ENCODE results near the gene CARM1. TPM values are rescaled to one million over a fixed set of nuclear protein-coding genes. Genes with fewer than 3 reads are reported as not detected.

Gene CARM1
- total RNA-seq, 1 donor from 2014 or later: 86.0 TPM

GRCh38 chr19:10913716-10914340 lies 42.5 kb downstream of the CARM1 start:
- H3K27ac Mint-ChIP-seq: no peak overlapping the region
- no peak for TF ChIP-seq CTCF (IDR thresholded peaks at IDR 0.05; ENCODE audit: unreplicated experiment)
- peaks cover 6% of the 10 kb centered on the region for H3K36me3 Mint-ChIP-seq (ENCODE audit: insufficient read depth)
- no peaks in the 10 kb centered on the region for H3K27me3 Mint-ChIP-seq
- H3K4me1 Mint-ChIP-seq (ENCODE audit: low read depth): no peaks in the 10 kb centered on the region
- H3K4me3 Mint-ChIP-seq (ENCODE audit: low read depth): no peak overlapping the region
- no peak for DNase-seq (ENCODE audit: low spot score, unreplicated experiment)
- H3K9me3 Mint-ChIP-seq (ENCODE audit: low read depth): no peaks in the 10 kb centered on the region

DNA sequence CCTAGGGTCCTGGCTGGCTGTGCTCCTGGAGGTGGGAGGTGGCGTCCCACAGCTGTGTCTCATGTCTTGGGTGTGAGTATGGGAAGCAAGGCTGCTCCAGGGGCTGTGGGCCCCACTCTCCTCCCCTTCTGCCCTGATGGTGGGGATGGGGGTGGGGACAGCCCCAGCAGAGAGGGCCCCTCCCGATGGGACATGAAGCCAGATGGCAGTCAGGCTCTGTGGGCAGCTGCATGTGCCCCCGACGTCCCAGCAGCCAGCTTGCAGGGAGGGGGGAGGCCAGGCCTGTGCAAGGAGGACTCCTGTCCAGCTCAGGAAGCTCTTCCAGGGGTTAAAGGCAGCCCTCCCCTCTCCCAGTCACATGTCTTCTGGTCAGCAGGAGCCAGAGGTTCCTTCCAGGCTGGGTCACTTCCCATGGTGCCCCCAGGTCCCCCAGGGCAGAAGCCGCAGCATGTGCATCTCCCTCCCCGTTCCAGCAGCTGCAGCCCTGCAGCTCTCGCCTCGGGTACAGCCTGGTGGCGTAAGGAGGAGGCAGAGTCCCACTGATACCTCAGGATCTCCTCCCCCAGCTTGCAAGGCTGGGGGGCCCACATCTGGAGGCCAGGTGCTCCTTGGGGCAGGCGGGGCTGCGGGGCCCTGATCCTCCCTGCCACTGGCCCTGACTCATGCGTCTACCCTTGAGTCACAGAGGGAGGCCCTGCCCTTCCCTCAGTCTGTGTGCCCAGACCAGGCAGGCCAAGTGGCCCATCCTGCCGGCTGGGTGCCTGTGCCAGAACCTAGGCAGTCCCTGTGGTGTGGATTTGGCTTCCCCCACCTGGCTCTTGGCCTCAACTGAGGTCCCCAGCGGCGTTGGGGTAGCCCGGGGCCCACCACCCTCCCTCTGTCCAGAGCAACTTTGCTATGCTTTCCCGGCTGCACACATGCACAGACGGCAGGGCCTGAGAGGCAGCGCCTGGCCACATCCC lies 44.1 kb downstream of the CARM1 start:
- no peak for DNase-seq (ENCODE audit: low spot score, unreplicated experiment)
- H3K9me3 Mint-ChIP-seq (ENCODE audit: low read depth): no peaks in the 10 kb centered on the region
- no peak overlapping the region for H3K27ac Mint-ChIP-seq
- H3K4me3 Mint-ChIP-seq (ENCODE audit: low read depth): no peak overlapping the region
- H3K36me3 Mint-ChIP-seq (ENCODE audit: insufficient read depth): peaks cover 7% of the 10 kb centered on the region
- H3K4me1 Mint-ChIP-seq (ENCODE audit: low read depth): no peaks in the 10 kb centered on the region
- TF ChIP-seq CTCF (IDR thresholded peaks at IDR 0.05; ENCODE audit: unreplicated experiment): no peak
- no peaks in the 10 kb centered on the region for H3K27me3 Mint-ChIP-seq

DNA sequence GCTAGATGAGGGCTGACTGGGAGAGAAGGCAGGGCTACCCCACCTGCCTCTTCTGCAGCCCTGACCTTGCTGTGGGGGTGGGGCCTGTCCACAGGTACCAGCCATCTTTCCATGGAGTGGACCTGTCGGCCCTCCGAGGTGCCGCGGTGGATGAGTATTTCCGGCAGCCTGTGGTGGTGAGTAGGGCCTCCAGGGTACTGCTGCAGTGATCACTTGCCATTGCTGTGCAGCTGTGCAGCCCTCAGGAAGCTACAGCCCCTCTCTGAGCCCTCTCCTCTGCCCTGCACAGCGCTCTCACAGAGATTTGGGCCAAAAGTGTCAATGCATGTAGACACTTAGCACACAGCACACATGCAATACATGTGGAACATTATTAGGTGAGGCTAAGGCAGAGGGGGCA lies 45.2 kb downstream of the CARM1 start:
- no peak for TF ChIP-seq CTCF (IDR thresholded peaks at IDR 0.05; ENCODE audit: unreplicated experiment)
- Mint-ChIP-seq H3K4me3 (ENCODE audit: low read depth) (no peak overlapping the region), H3K36me3 (ENCODE audit: insufficient read depth) (peaks cover 7% of the 10 kb centered on the region), H3K4me1 (ENCODE audit: low read depth) (no peaks in the 10 kb centered on the region), H3K9me3 (ENCODE audit: low read depth) (no peaks in the 10 kb centered on the region), H3K27me3 (no peaks in the 10 kb centered on the region), H3K27ac (no peak overlapping the region)
- no peak for DNase-seq (ENCODE audit: low spot score, unreplicated experiment)

- Mint-ChIP-seq H3K27ac (no peak overlapping the region), H3K4me1 (ENCODE audit: low read depth) (no peaks in the 10 kb centered on the region), H3K4me3 (ENCODE audit: low read depth) (no peak overlapping the region), H3K36me3 (ENCODE audit: insufficient read depth) (peaks cover 6% of the 10 kb centered on the region), H3K9me3 (ENCODE audit: low read depth) (no peaks in the 10 kb centered on the region), H3K27me3 (no peaks in the 10 kb centered on the region)
- DNase-seq (ENCODE audit: low spot score, unreplicated experiment): no peak
- no peak for TF ChIP-seq CTCF (IDR thresholded peaks at IDR 0.05; ENCODE audit: unreplicated experiment)
Observed at GRCh38 chr19:10918359-10918758, 47.0 kb downstream of the CARM1 start.

- Mint-ChIP-seq H3K27ac (no peak overlapping the region), H3K36me3 (ENCODE audit: insufficient read depth) (peaks cover 6% of the 10 kb centered on the region), H3K9me3 (ENCODE audit: low read depth) (no peaks in the 10 kb centered on the region), H3K27me3 (no peaks in the 10 kb centered on the region), H3K4me1 (ENCODE audit: low read depth) (no peaks in the 10 kb centered on the region), H3K4me3 (ENCODE audit: low read depth) (no peak overlapping the region)
- no peak for DNase-seq (ENCODE audit: low spot score, unreplicated experiment)
- no peak for TF ChIP-seq CTCF (IDR thresholded peaks at IDR 0.05; ENCODE audit: unreplicated experiment)
Observed at GRCh38 chr19:10919352-10920287, 48.3 kb downstream of the CARM1 start.

Measured in progenitor cell of endocrine pancreas (in vitro differentiated cells).